ENCODE data around the gene FCN2.

DNA sequence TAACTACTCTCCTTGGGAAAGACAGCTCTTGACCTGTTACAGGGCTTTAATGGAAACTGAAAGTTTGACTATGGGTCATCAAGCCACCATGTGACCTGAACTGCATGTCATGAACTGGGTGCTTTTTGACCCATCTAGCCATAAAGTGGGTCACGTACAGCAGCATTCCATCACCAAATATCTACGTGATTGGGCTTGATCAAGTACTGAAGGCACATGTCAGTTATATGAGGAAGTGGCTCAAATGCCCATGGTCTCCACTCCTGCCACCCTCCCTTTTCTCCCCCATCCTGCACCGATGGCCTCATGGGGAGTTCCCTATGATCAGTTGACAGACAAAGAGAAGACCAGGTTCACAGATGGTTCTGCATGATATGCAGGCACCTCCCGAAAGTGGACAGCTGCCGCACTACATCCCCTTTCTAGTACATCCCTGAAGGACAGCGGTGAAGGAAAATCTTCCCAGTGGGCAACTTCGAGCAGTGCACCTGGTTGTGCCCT is 44.5 kb downstream of the FCN2 start:
- TF ChIP-seq, protein P1, sequence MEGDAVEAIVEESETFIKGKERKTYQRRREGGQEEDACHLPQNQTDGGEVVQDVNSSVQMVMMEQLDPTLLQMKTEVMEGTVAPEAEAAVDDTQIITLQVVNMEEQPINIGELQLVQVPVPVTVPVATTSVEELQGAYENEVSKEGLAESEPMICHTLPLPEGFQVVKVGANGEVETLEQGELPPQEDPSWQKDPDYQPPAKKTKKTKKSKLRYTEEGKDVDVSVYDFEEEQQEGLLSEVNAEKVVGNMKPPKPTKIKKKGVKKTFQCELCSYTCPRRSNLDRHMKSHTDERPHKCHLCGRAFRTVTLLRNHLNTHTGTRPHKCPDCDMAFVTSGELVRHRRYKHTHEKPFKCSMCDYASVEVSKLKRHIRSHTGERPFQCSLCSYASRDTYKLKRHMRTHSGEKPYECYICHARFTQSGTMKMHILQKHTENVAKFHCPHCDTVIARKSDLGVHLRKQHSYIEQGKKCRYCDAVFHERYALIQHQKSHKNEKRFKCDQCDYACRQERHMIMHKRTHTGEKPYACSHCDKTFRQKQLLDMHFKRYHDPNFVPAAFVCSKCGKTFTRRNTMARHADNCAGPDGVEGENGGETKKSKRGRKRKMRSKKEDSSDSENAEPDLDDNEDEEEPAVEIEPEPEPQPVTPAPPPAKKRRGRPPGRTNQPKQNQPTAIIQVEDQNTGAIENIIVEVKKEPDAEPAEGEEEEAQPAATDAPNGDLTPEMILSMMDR (conservative IDR thresholded peaks at IDR 0.05 in 1 of 2, IDR thresholded peaks at IDR 0.05 in 1 of 2; ENCODE audit: extremely low read depth in 1 of 2, insufficient read depth in 1 of 2, low read depth in 1 of 2, low read length in 2 of 2) = no peak
- no peak for TF ChIP-seq EZH2 (IDR thresholded peaks at IDR 0.05; ENCODE audit: borderline replicate concordance, low read length)

All from mammary epithelial cell (primary cell).